Muscle of arm (tissue), 12 donors: ENCODE results near the gene TEC. TPM values are rescaled to one million over a fixed set of nuclear protein-coding genes. Genes with fewer than 3 reads are reported as not detected.
A peak's percentile ranks its signal among the peaks of the same experiment; 100 is the strongest.

Source experiments
- DNase-seq: peaks from one replicate; pipeline ENCODE4 v3.0.0-alpha.2; 2013
- polyA plus RNA-seq, 12 donors: library from polyadenylated mRNA; unstranded; fragments of 120-200 nt; gene quantifications; one replicate each; pipeline ENCODE4 v1.2.1, GENCODE V29; 2013; ENCODE audit not compliant: insufficient read length in 12 of 12

Gene TEC
- polyA plus RNA-seq, 12 donors, result 0.49 to 3.3 (median 1.0) TPM; not detected in 2

DNA sequence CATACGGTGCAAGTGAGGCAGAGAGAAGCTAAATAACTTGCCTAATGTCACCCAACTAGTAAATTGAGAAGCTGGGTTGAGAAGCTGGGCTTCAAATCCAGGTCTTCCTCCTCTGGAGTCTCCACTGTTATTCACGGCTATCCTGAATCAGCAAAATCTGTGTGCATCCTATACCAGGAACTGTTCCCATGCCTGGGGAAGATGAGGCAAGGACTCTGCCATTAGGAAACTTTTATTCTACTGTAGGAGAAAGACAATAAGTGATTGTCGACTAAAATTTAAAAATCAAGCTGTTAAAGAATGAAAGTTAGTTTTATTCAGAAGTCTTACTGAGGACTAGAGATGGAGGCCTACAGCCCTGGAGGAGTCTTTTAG is 872 bp upstream of the TEC start:
- DNase-seq, result no peak

DNA sequence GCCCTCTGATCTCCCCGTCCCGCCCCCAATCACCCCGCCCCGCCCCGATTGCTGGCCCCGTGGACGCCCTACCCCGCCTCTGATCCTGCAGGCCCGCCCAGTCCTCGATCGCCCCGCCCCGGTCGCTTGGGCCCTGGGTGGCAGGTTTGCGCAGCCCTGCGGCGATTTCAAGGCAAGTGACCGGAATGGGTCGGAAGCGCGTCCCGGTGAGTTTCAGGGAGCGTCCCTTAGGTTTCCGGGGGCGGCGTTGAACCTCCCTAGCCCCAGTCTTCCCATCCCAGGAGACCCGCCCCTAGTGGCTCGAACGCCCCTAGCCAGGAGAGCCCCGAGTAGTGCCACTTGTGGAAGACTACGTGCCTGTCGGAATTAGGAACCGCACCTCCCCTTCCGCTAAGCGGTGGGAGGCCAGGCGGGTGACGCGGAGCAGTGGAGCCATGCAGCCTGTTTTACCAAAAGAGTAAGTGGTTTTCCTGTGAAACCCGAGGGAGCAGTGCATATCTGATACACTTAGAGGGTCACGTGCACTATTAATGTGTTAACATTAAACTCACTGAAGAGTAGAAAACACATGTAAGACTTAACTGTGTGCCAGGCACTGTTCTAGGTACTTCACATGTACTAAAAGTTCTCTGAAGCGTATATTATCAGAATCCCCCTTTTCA is 354 bp upstream of the TEC start:
- DNase-seq, result peak; percentile 61

DNA sequence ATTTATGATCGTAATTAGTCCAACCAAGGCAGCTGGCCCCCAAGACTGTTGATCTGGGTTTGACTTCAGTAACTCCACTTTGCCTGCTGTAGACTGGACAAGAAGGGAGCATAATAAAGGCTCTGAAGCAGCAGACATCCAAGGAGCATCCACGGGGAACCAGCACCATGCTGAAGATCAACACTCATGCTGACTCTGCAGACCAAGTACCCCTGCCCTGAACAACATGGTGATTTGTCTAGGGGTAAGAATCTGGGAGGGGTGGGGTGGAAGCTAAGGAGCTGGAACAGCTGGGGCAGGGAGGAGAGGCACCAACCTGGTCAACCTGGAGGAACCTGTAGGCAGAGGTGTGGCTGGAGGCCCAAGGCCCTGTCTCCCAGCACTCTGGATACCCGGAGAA is 2.1 kb downstream of the TEC start:
- no peak for DNase-seq

DNA sequence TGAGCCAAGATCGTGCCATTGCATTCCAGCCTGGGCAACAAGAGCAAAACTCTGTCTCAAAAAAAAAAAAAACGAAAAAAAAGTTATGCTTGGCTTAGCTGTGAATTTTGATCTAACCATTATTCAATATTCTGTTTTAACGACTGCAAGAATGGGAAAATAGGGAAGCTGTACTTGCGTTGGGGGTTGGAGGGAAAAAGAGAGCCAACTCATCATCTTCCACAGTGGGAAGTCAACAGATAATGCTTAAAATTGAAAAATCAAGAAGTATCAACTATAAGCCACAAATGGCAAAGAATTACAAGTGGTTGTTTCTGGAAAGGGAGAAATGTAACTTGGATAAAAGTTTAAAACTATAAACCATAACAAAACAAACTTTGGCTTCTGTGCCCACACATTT is 2.9 kb downstream of the TEC start:
- DNase-seq, result no peak

DNA sequence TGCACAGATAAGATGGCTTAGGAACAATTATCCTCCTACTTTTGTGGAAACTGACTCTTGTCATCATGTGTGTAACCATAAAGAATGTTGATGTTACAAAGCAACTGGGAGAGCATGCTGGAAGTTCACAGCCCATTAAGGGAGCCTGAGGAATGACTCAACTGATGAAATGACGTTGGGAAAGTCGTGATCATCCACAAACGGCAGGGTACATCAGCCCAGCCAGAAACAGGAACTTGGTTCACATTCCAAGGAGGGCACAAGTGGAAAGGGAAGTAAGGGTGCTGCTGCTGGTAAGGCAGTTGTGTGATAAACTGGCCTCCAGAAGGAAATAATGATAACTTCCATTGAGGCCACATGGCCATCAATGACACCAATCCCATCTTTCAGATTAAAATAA is 6.7 kb downstream of the TEC start:
- DNase-seq, result no peak

DNA sequence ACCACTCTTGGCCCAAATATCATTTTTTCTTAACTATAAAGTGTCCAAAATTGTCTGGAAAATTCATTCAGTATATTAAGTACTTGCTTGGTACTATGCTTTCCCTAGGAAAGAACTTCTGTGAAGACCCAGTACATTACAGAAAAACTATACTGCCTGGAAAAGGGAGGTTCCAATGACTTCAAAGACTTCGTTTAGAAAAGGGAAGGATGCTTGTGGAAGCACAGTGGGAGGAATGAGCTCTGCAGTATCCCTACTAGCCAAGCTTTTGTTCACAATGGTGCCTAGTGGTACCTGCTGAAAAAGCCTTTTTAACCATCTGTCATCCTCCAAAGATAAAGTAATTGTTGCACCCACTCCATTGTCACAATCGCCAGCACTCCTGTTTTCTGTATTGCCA is 7.2 kb downstream of the TEC start:
- no peak for DNase-seq

DNA sequence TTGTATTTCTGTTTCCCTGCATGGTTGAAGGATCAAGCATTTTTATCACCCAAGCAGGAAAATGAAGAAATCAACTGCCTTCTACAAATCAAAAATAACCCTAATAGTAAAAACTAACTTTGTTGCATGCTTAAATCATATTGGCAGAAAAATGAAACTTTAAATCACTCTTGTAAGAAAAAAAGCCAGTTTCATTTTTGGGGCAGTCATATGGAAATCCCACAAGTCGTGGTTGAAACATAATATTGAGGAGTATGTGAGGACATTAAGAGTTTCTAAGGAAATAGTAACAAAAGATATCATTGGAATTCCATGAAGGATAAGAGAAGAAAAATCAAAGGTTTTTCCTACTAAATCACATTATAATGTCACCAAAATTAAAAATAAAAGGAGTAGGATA is 8.4 kb downstream of the TEC start:
- DNase-seq, result no peak

DNA sequence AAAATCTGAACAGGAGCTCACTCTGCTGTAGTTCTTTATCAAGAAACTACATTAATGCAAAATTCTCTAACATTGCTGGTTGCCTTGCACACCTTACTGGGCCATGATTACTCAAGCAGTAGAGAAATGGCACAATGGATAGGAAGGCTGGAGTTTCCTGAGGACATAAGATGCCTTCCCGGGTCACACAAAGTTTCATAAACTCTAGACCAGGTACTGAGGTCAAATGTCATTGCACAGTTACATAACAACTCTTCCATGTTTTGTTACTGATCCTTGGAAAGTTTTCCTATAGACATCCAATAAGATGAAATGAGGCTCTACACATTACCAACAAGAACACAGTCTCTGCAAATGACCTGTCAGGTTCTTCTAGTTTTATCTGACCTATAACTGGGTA is 9.9 kb downstream of the TEC start:
- DNase-seq, result no peak

DNA sequence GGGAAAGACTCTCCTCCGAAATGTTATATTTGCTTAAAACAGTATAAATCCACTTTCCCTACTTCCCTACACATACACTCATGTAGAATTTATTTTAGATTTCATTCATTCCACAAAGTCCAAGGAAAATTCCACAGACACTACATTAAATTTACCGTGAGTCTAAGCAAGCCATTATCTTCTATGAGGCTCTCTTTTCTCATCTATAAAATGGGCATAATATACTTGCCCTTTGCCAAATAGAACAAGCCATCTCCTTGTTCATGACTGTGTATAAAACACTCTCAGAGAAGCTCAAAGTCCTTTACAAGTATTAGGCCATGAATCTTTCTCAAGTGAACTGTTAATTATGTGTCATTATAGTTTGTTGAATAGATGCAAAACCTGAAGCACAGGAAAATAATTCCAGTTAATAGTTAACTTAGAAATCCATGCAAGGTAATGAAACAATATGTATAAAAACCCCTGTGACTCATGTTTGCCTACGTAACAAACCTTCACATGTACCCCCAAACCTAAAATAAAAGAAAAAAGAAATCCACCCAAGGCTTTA is 10.7 kb downstream of the TEC start:
- no peak for DNase-seq

DNA sequence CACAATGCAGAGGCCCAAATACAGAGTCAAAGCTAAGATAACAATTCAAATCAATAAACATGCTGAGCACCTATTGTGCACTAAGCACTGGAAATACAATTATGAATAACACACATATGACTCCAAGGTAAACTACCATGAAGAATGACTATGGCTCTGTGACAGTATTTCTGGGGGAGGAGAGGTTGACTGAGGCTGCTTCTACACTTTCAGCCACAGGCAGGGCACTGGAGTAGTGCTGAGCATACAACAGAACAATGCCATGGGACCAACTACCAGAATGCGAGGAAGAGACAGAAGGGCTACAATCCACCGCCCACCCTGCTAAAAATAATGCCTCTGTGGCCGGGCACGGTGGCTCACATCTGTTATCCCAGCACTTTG is 13.7 kb downstream of the TEC start:
- no peak for DNase-seq

DNA sequence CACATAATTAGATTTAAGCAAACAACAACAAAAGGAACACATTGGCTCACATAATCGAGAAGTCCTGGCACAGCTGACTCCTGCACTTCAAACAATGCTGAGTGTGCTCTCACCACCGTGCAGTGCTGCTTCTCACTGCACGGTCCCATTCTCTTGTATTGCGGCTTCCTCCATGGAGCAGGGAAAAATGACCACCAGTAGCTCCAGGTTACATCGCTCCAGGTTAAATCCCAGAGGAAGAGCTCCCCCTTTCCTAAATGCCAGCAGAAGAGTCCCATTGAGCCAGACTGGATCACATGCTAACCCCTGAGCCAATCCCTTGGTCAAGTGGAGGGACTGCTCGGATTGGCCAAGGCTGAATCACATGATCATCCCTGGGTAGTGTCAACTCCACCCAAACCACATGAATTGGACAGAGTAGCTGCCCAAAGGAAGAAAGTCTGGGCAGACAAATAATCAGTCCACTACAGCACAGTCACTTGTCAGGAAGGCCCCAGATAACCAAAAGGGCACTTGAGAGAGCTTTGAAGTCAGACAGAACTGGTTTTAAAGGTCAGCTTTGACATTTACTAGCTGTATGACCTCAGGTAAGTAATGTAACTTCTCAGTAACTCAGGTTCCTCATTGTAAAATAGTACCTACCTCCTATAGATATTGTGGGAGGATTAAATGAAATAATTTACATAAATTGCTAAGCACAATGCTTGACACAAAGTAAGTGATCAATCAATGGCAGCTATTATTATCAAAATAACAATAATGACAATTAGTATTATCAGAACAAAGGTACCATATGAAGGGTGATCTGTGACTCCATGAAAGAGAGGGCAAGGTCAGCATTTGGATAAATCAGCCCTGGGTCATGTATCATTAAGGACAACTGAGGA is 14.3 kb downstream of the TEC start:
- DNase-seq, result no peak

DNA sequence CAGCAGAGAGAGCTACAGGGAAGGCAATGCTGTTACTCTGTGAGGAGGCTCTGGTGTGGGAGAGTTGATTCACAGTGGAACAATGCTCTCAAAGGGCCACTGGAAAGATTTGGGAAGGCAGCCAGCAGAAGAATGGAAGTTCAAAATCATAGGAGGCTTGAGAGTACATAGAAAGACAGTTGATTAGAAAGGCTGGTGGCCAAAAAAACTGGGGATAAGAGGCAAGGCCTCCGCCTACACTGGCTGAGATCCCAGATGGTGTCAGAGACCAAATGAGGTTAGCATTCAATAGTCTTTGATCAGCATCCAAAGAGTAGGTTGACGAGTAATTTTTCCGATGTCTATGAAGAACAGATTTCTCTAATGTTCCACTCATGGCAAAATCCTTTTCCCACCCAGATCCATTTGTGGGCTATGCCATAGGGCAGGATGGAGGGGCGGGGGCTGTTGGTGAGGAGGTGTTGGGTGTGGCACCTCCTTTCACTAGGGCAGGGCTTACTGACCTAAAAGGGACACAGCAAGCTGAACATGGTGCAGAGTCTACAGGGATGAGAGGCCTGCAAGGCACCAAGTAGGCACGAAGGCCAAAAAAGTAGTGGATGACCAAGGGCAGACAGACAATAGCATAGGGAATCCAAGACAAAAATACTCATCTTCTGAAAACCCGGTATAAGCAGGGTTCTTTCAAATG is 15.1 kb downstream of the TEC start:
- peak; percentile 19 for DNase-seq

DNA sequence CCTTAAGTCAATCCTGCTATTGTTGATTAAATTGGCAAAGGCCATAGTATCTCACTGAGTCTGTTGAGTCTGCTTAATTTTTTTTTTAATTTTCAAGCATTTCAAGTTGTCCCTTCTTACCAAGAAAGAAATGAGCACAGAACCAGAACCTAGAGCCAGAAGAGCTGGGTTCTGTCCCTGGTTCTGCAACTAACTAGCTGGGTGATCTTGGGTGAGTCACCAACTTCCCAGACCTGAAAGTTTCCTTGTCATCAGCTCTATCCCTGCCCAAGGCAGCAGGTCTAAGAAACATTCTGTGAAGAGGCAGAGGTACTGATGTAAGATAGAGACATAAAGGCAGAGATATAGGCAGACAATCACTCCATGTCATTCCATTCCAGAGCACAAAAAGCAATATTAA is 17.3 kb downstream of the TEC start:
- no peak for DNase-seq

DNA sequence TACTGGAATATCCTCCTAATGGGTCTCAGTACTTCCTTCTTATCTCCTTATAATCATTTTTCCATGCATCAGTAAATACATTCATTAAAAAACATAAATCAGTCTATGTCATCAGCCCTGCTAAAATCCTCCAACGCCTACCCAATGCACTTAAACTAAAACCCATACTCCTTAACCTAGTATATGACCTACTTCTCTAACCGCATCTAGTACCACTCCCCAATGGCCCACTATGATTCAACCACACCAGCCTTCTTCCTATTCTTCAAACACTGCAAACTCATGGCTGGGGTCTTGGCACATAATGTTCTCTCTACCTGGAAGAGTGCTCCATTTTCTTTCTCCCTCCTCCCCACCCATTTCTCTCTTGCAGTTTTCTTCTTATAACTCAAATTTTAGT is 18.7 kb downstream of the TEC start:
- no peak for DNase-seq

DNA sequence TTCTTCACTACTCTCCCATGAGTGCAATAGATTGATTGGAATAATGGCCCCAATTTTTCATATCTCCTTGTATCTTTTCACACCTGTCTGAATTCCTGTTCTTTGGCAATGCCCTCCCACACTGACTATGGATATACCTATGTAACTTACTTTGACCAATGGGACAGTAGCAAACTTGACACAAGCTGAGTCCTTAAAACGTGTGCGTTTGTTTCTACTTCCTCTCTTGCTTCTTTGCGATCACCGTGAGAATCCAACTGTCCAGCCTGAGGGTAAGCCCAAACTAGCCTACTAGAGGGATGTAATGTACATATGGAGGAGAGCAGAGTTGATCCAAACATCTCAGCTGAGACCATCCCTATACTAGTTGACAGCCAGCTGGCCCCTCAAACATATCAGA is 19.3 kb downstream of the TEC start:
- no peak for DNase-seq

DNA sequence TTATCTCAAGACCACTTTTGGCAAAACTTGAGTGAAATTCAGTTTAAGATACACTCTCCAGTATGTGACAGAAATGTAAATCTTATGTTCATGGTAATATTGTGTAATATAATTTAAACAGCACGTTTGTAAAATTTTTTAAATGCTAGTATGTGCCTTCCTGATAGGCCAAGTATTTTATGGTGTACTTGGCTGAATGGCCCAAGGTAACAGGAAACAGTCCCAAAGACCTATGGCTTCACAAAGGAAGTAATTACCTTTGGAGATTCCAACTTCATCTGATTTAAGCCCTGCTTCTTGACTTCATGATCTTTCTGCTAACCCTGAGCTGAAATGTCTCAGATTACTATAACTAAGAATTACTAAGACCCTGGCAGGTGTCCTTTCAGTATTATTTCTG is 20.3 kb downstream of the TEC start:
- no peak for DNase-seq

DNA sequence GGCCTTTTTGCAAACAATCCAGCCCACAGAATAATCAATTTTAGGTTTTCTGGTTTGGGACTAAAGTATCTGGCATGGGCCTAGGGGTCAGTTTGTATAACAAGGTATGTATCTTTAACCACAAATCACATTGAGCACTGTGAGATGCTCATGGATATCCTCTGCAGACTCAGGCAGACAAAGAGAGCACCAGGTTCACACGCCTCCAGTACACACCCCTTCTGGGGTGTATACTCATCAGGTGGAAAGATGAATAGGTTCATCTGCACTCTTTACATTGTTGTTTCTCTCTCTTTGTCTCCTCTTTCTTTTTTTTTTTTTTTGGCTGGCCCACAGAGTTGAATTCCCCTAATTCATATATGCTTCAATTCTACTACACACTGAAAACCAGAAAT is 21.1 kb downstream of the TEC start:
- DNase-seq, result no peak

DNA sequence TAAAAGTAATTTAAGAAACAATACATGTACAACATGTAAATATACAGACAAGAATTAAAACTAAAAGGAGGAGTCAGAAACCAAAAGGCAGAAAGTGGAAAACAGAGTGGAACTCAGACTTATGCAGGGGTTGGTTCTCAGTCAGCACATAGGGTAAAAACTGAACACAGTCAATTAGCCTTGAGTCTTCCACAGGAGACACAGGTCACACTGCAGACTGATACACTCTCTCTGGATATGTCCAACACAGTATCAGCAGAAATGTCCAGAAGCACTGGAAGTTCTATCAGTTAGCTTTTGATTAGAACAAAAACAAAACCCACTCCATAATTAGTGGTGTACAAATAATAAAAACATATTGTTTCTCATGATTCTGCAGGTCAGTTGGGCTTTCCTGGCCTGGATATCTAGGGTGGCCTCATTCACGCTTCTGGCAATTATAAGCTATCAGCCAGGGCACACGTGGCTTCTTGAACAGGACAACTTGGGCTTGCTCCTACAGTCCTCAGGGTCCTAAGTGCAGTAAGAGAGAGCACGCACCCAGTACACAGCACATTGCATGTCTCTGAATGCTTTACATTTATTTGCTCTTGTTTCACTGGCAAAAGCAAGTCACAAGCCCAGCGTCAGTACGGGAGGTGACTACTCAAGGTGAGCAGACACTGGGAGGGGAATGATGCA is 21.6 kb downstream of the TEC start:
- DNase-seq, result no peak

DNA sequence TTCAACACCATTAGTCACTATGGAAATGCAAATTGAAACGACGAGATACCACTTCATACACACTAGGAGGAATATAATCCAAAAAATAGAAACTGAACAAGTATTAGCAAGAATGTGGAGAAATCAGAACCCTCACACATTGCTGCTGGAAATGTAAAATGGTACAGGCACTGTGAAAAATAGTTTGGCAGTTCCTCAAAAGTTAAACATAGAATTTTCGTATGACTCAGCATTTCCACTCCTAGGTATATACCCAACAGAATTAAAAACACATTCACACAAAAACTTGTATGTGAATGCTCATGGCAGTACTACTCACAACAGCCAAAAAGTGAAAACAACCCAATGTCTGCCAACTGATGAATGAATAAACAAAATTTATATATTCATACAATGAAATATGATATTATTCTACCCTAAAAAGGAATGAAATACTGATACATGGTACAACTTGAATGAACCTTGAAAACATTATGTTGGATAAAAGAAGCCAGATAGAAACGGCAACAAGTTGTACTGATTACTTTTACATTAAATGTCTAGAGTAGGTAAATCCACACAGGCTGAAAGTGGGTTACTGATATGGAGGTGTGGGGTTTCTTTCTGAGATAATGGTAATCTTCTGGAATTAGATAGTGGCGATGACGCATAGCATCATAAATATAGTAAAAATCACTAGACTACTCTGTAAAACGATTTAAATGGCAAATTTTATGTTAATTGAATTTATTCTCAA is 22.3 kb downstream of the TEC start:
- DNase-seq, result peak; percentile 3

DNA sequence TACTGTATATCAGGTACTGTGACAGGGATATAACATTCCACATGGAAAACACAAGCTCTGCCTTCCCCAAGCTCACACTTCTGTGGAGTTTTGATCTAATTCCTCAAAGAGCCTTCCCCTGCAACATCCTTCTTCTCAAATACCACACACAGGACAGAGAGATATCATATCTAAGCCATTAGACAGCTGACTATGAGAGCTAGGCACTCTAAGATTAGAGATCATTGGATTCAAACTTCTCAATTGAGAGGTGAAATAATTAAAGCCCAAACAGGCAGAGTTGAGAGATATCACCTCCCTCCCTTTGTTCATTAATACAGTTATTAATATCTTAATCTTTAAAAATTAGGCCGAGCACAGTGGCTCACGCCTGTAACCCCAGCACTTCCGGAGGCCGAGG is 25.0 kb downstream of the TEC start:
- no peak for DNase-seq

DNA sequence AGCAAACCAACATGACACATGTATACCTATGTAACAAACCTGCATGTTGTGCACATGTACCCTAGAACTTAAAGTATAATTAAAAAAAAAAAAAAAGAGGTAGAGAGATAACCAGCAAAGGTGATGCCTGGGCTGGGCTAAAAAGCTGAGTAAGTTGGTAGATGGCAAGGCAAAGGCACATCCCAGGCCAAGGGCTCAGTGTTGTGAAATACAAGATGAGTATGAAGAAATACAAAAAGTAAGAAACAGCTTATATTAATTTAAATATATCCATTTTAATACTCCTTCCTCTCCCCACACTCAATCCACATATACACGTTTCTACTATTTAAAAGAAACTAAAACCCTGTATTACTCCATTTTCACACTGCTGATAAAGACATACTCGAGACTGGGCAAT is 25.8 kb downstream of the TEC start:
- DNase-seq, result no peak
